Measurements from ENCODE around the gene SPTBN5. TPM values are rescaled to one million over a fixed set of nuclear protein-coding genes. Genes with fewer than 3 reads are reported as not detected.

Gene SPTBN5
- total RNA-seq, 1 experiment from 2014 or later: 0.96 TPM

GRCh38 chr15:41926185-41927056 is 32.6 kb upstream of the SPTBN5 start:
- peaks cover 0 to 20% of the 10 kb centered on the region in 2 experiments; a peak in 1 of 4 replicates for H3K36me3 ChIP-seq (ENCODE audit: control insufficient read depth in 1 of 2, insufficient read depth in 2 of 2, low read length in 2 of 2)
- intact Hi-C loops (cut with micrococcal nuclease): no loop called here

More at GRCh38 chr15:41926185-41927056, 32.6 kb upstream of the SPTBN5 start:
- TF ChIP-seq, protein P1, sequence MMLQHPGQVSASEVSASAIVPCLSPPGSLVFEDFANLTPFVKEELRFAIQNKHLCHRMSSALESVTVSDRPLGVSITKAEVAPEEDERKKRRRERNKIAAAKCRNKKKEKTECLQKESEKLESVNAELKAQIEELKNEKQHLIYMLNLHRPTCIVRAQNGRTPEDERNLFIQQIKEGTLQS (IDR thresholded peaks at IDR 0.05): no peak
- TF ChIP-seq YY1 (IDR thresholded peaks at IDR 0.05; ENCODE audit: extremely low read depth, insufficient replicate concordance, low read depth, low read length): no peak
- TF ChIP-seq RAD21 (IDR thresholded peaks at IDR 0.05; ENCODE audit: low read depth): no peak
- TF ChIP-seq CBX3 (IDR thresholded peaks at IDR 0.05; ENCODE audit: low read depth): no peak
- TF ChIP-seq, protein P2, sequence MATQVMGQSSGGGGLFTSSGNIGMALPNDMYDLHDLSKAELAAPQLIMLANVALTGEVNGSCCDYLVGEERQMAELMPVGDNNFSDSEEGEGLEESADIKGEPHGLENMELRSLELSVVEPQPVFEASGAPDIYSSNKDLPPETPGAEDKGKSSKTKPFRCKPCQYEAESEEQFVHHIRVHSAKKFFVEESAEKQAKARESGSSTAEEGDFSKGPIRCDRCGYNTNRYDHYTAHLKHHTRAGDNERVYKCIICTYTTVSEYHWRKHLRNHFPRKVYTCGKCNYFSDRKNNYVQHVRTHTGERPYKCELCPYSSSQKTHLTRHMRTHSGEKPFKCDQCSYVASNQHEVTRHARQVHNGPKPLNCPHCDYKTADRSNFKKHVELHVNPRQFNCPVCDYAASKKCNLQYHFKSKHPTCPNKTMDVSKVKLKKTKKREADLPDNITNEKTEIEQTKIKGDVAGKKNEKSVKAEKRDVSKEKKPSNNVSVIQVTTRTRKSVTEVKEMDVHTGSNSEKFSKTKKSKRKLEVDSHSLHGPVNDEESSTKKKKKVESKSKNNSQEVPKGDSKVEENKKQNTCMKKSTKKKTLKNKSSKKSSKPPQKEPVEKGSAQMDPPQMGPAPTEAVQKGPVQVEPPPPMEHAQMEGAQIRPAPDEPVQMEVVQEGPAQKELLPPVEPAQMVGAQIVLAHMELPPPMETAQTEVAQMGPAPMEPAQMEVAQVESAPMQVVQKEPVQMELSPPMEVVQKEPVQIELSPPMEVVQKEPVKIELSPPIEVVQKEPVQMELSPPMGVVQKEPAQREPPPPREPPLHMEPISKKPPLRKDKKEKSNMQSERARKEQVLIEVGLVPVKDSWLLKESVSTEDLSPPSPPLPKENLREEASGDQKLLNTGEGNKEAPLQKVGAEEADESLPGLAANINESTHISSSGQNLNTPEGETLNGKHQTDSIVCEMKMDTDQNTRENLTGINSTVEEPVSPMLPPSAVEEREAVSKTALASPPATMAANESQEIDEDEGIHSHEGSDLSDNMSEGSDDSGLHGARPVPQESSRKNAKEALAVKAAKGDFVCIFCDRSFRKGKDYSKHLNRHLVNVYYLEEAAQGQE (IDR thresholded peaks at IDR 0.05; ENCODE audit: low read depth): no peak
- TF ChIP-seq ELF1 (IDR thresholded peaks at IDR 0.05; ENCODE audit: borderline replicate concordance, low read depth): no peak
- TF ChIP-seq ZFX (IDR thresholded peaks at IDR 0.05): no peak
- TF ChIP-seq CEBPB (IDR thresholded peaks at IDR 0.05; ENCODE audit: low read depth): no peak
- TF ChIP-seq POLR2A (IDR thresholded peaks at IDR 0.05; ENCODE audit: borderline replicate concordance, extremely low read depth, insufficient read depth, insufficient read length): no peak
- no peak for TF ChIP-seq FOSL1 (IDR thresholded peaks at IDR 0.05; ENCODE audit: low read depth)
- no peak for TF ChIP-seq JUND (IDR thresholded peaks at IDR 0.05)
- no peak for TF ChIP-seq EZH2 (IDR thresholded peaks at IDR 0.05)
- peaks cover 34% of the 10 kb centered on the region; the same call in 1 of the 2 replicates for H3K79me2 ChIP-seq (ENCODE audit: insufficient read depth, low read length)
- H3K4me1 ChIP-seq (ENCODE audit: control insufficient read depth in 1 of 2, insufficient read depth in 2 of 2, low read length in 2 of 2): peaks cover 9 to 32% of the 10 kb centered on the region in 2 experiments
- ChIA-PET POLR2A (no interaction called here), CTCF (no interaction called here), RAD21 (ENCODE audit: low non-redundant PET in 1 of 2, low total read pairs in 2 of 2, uncharacterized antibody in 2 of 2, unreplicated experiment in 2 of 2) (interaction anchor here in 1 of 2 experiments (0.6 kb wide), 1 partner anchor 13 kb away, joined by 3 read pairs; no protein-coding TSS in a partner anchor)
- no peaks in the 10 kb centered on the region for H3K9me3 ChIP-seq (ENCODE audit: control insufficient read depth in 1 of 2, insufficient read depth in 1 of 2, low read depth in 1 of 2, low read length in 2 of 2)
- no peak overlapping the region for H2AFZ ChIP-seq (ENCODE audit: low read depth, low read length, poor library complexity, severe bottlenecking)
- peak; percentile 63; the same call in 1 of the 2 replicates for ATAC-seq
- no peak overlapping the region for H3K4me3 ChIP-seq (replicated peaks in 1 of 2; ENCODE audit: low read depth in 1 of 2, low read length in 2 of 2)
- H3K9me2 ChIP-seq (ENCODE audit: insufficient read depth): no peaks in the 10 kb centered on the region
- BruUV-seq (replicated peaks): no TSS peak
- no peak overlapping the region for H3K27ac ChIP-seq (ENCODE audit: low read depth, low read length)
- H4K20me1 ChIP-seq (ENCODE audit: insufficient read depth): no peaks in the 10 kb centered on the region
- H3K27me3 ChIP-seq (ENCODE audit: insufficient read depth, low read length): no peaks in the 10 kb centered on the region
- DNase-seq (ENCODE audit: low read depth, low spot score): no peak
- H3K9ac ChIP-seq (ENCODE audit: low read length): no peak overlapping the region
- H3K4me2 ChIP-seq (ENCODE audit: low read length): no peak overlapping the region

Data from HCT116 (cell line).